ENCODE data around the gene TARM1. TPM values are rescaled to one million over a fixed set of nuclear protein-coding genes. Genes with fewer than 3 reads are reported as not detected.

TARM1 gene
- not detected in 2 replicates for total RNA-seq (2014; rRNA removed; shearing (Covaris generic))
- not detected in 2 replicates for polyA plus RNA-seq (2015; cell fraction: cytosol; rRNA removed)
- not detected in 2 replicates for polyA plus RNA-seq (2015; cell fraction: nucleus; rRNA removed)

GRCh38 chr19:54081032-54081431 is at the start of gene TARM1:
Gene TARM1, minus strand, starts transcription at chr19:54081365. Its CDS starts 25 bp downstream, at chr19:54081340.
- no peak for DNase-seq (ENCODE audit: low read depth)

GRCh38 chr19:54129617-54129996 is 48.4 kb upstream of the TARM1 start:
- DNase-seq (ENCODE audit: low read depth), result no peak

GRCh38 chr19:54128796-54129616 is 47.8 kb upstream of the TARM1 start:
- no peak for DNase-seq (ENCODE audit: low read depth)

- no peak for DNase-seq (ENCODE audit: low read depth)
These were observed 47.2 kb upstream of the TARM1 start for GRCh38 chr19:54128441-54128725.

- no peak for DNase-seq (ENCODE audit: low read depth)
These were observed 46.7 kb upstream of the TARM1 start for GRCh38 chr19:54127688-54128440.

GRCh38 chr19:54125713-54126112 is 44.5 kb upstream of the TARM1 start:
- no peak for DNase-seq (ENCODE audit: low read depth)

GRCh38 chr19:54124393-54124792 is 43.2 kb upstream of the TARM1 start:
- DNase-seq (ENCODE audit: low read depth), result no peak

GRCh38 chr19:54123682-54124081 is 42.5 kb upstream of the TARM1 start:
- DNase-seq (ENCODE audit: low read depth), result no peak

GRCh38 chr19:54121259-54121658 is 40.1 kb upstream of the TARM1 start:
- no peak for DNase-seq (ENCODE audit: low read depth)

- peak; percentile 93 for DNase-seq (ENCODE audit: low read depth)
These were observed 34.2 kb upstream of the TARM1 start, which contains the start of the genes PRPF31 and TFPT for GRCh38 chr19:54115109-54116063. Gene PRPF31, plus strand, starts transcription at chr19:54115754. Its CDS starts 2,525 bp downstream, at chr19:54118279. Gene TFPT, minus strand, starts transcription at chr19:54115657. Its CDS starts 388 bp downstream, at chr19:54115269.

GRCh38 chr19:54114340-54115108 is 33.4 kb upstream of the TARM1 start:
- no peak for DNase-seq (ENCODE audit: low read depth)

GRCh38 chr19:54109651-54110050 is 28.5 kb upstream of the TARM1 start:
- no peak for DNase-seq (ENCODE audit: low read depth)

GRCh38 chr19:54108496-54108895 is 27.3 kb upstream of the TARM1 start:
- DNase-seq (ENCODE audit: low read depth), result no peak

GRCh38 chr19:54107876-54108490 is 26.8 kb upstream of the TARM1 start:
- DNase-seq (ENCODE audit: low read depth), result no peak

- no peak for DNase-seq (ENCODE audit: low read depth)
These were observed 25.6 kb upstream of the TARM1 start for GRCh38 chr19:54106716-54107115.

- DNase-seq (ENCODE audit: low read depth), result no peak
These were observed 24.6 kb upstream of the TARM1 start for GRCh38 chr19:54105796-54106195.

GRCh38 chr19:54104998-54105715 is 24.0 kb upstream of the TARM1 start:
- DNase-seq (ENCODE audit: low read depth), result no peak

GRCh38 chr19:54102421-54103169 is 21.4 kb upstream of the TARM1 start, which contains the start of gene NDUFA3:
Gene NDUFA3, plus strand, starts transcription at chr19:54102855. Its CDS starts 24 bp downstream, at chr19:54102879.
- DNase-seq (ENCODE audit: low read depth), result peak; percentile 96

Measured in HT1080 (cell line).